Retina (tissue), 1 donor: Measurements from ENCODE around the gene C2CD3.

ENCODE experiments used
- DNase-seq: peaks from one replicate; pipeline ENCODE4 v3.0.0-alpha.2; 2016

Gene C2CD3

GRCh38 chr11:74015919-74016684 lies 154.7 kb downstream of the C2CD3 start:
- DNase-seq: no peak

GRCh38 chr11:74014880-74015279 lies 155.9 kb downstream of the C2CD3 start:
- no peak for DNase-seq

GRCh38 chr11:74013141-74013540 lies 157.7 kb downstream of the C2CD3 start:
- no peak for DNase-seq

GRCh38 chr11:74012074-74012809 lies 158.6 kb downstream of the C2CD3 start:
- DNase-seq: no peak

GRCh38 chr11:74011360-74012073 lies 159.3 kb downstream of the C2CD3 start:
- no peak for DNase-seq

- DNase-seq: no peak
These were observed 160.2 kb downstream of the C2CD3 start for GRCh38 chr11:74010306-74011300.

- peak; percentile 6 for DNase-seq
These were observed 161.0 kb downstream of the C2CD3 start for GRCh38 chr11:74009675-74010305.

GRCh38 chr11:74009230-74009547 lies 161.6 kb downstream of the C2CD3 start:
- no peak for DNase-seq

GRCh38 chr11:74008373-74009229 lies 162.2 kb downstream of the C2CD3 start, which contains the start of gene UCP3:
Gene UCP3 (minus strand): TSS chr11:74009085. CDS start chr11:74007042, 2,043 bp downstream.
- DNase-seq: no peak

GRCh38 chr11:74007691-74008372 lies 163.0 kb downstream of the C2CD3 start:
- DNase-seq: no peak

GRCh38 chr11:74006743-74007304 lies 164.0 kb downstream of the C2CD3 start:
- no peak for DNase-seq

GRCh38 chr11:74005721-74006517 lies 164.9 kb downstream of the C2CD3 start:
- no peak for DNase-seq

GRCh38 chr11:74004759-74005615 lies 165.8 kb downstream of the C2CD3 start:
- no peak for DNase-seq

- DNase-seq: no peak
These were observed 166.6 kb downstream of the C2CD3 start for GRCh38 chr11:74004046-74004695.

- DNase-seq: no peak
These were observed 168.0 kb downstream of the C2CD3 start for GRCh38 chr11:74002832-74003231.

GRCh38 chr11:74001822-74002286 lies 168.9 kb downstream of the C2CD3 start:
- no peak for DNase-seq
